HG03457 (cell line): Measurements from ENCODE around the gene STEAP1B.
A peak's percentile ranks its signal among the peaks of the same experiment; 100 is the strongest.

Experiments used
- ATAC-seq: cut with Tn5 transposase; IDR thresholded peaks from one replicate; pipeline ENCODE4 v1.9.1; 2021; ENCODE audit warnings: moderate number of reproducible peaks; ENCODE audit not compliant: unreplicated experiment

Gene STEAP1B

GRCh38 chr7:22406715-22407114 is 93.3 kb downstream of the STEAP1B start:
- ATAC-seq: no peak

GRCh38 chr7:22404421-22405023 is 95.5 kb downstream of the STEAP1B start:
- ATAC-seq: no peak

DNA sequence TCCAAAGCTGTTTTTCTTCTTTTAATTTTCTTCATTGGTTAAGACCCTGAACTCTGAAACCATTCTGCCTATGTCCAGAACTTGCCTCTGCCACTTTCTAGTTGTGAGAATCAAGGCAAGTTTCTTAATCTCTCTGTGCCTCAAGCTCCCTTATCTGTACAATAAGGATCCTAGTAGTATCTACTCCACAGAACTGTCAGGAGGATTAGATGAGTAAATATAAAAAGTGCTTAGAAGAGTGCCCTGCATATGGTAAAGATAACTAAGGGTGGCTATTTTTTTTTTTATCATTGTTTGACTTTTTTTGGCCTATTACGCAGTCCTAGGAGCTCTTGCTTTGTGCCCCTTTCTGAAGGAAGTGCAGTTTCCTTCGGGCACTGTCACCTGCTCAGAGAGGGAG is 96.6 kb downstream of the STEAP1B start:
- no peak for ATAC-seq

GRCh38 chr7:22402250-22402649 is 97.7 kb downstream of the STEAP1B start:
- ATAC-seq: no peak

DNA sequence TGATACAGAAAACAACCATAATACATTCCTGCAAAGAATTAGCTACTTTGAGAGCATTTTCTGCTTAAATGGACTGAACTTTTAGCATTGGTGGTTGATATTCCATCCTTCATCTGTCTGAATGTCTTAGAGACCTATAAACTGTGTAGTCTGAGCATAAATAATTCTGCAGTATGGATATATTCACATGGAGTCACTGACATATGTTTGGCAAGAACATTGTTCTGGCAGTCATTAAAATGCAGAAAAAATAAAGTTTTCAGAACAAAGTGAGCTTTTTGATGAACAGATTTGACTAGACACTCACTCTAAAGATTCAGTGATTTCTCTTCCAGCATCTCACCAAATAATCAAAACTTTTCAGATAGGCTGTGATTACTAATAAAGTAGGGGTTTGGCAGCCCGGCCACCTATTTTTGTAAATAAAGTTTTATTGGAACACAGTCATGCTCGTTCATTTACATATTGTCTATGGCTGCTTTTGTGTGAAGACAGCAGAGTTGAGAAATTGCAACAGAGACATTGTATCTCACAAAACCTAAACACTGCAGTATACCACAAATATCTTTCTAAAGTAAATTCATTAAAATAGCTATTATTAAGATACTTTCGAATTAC is 98.9 kb downstream of the STEAP1B start:
- no peak for ATAC-seq

- no peak for ATAC-seq
Measured at GRCh38 chr7:22400150-22400814, 99.7 kb downstream of the STEAP1B start.

DNA sequence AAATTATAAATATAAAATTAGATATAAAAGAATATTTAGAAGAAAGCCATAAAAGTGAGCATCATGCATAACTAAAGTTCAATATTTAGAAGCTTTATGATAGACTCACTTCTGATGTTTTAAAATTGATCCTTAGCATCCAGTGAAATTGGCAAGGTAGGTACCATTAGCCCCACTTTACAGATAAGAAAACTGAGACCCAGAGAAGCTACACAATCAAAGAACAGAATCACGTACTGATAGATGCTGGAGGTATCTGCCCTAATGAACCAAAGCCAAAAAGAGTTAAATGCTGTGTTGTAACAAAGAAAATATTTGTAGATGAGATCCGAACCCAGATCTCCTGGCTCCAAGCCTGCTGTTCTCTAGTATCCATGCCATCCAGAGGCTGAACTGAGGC is 100.4 kb downstream of the STEAP1B start:
- ATAC-seq: no peak

GRCh38 chr7:22399091-22399490 is 100.9 kb downstream of the STEAP1B start:
- ATAC-seq: no peak

DNA sequence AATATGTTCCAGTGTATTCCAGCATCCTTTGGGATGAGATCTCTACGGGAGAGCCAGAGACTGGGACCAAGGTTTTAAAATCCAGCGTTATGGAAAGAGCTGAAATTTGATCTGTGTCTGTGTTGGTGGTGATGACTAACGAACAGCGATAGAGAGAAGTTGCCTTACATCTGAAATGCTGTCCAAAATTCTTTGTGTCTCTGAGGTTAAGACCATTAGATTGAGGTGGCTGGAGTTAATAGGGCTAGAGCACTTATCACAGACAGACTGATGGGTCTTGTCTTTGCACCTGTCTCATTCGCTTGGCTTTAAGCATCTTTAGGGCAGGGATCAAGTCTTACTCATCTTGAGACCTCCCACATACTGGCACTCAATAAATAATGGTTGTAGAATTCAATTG is 102.0 kb downstream of the STEAP1B start:
- no peak for ATAC-seq

- ATAC-seq: no peak
Measured at GRCh38 chr7:22395222-22395621, 104.8 kb downstream of the STEAP1B start.

GRCh38 chr7:22394739-22395138 is 105.2 kb downstream of the STEAP1B start:
- no peak for ATAC-seq

- ATAC-seq: no peak
Measured at GRCh38 chr7:22393913-22394729, 105.9 kb downstream of the STEAP1B start.

GRCh38 chr7:22390516-22390915 is 109.5 kb downstream of the STEAP1B start:
- ATAC-seq: no peak

DNA sequence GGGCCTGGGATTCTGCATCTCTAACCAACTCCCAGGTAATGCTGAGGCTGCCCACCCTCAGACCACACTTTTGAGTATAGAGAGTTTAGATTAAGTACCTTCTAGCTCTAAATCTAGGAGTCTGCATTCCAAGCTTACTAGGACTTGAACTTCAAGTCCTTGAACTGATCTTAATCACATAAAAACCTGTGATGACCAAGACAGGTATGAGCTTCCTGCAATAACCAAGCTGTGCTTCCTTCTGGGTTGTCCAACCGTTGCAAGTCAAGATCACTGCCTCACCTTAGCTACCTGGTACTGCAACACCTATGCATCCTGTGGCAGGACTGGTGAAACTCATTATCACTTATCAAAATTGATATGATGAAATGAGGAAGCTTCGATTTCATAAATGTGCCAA is 110.1 kb downstream of the STEAP1B start:
- no peak for ATAC-seq

GRCh38 chr7:22387583-22387982 is 112.4 kb downstream of the STEAP1B start:
- ATAC-seq: no peak

DNA sequence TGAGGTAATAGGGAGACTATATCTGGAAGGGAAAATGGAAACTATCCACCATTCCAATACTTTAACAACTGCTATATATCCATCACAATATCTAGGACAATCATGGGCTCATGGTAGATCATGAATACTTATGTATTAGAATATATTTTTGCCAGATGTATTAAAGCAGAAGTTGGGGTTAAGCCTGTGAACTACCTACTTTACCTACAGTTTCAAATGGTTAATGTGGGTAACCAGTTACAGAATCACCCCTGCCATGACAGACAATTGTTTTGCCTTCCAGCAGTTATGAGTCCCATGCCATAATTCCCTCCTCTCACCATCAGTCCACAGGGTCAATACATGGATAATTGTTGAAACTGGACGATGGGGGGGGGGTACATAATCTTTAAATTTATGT is 113.1 kb downstream of the STEAP1B start:
- peak; percentile 53 for ATAC-seq

- ATAC-seq: peak; percentile 69
Measured at GRCh38 chr7:22386206-22386858, 113.7 kb downstream of the STEAP1B start.

- ATAC-seq: no peak
Measured at GRCh38 chr7:22385326-22385725, 114.7 kb downstream of the STEAP1B start.

GRCh38 chr7:22380333-22380732 is 119.7 kb downstream of the STEAP1B start:
- ATAC-seq: no peak

DNA sequence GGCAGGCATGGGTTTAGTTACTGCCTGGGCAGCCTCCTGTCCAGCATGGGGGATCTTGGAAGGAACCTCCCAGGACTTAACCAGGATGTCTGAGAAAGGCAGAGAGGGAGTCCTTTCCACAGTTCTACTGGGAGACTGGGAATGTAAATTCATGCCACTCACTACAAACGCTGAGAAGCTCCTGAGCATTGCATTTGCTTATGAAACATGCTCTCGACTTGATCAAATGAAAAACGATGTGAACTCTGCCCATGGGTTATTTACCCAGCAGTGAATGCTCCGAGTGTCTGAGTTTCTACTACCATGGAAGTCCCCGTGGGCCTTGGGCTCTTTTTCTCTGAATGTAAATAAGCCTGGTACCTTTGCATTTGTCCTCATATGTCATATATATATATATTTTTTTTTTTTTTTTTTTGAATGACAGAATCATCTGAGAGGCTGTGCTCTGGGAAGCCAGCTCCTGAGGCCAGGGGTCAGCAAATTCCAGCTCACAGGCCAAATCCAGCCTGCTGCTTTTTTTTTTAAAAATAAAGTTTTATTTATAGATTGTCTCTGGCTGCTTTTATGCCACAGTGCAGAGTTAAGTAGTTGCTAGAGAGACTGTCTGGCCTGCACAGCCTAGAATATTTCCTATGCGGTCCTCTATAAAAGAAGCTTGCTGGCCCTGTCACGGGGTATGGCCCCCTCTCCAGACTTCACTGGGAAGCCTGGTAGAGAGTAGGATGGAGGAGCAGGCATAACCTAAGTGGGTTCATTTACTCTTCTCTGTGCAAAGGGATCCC is 121.6 kb downstream of the STEAP1B start:
- ATAC-seq: no peak
